Activated CD8-positive, alpha-beta memory T cell treated with anti-CD3 and anti-CD28 coated beads for 4 hours (primary cell): ENCODE measurements around the gene MIF.
"Not testable (repeated sequence)": the region's sequence is repeated elsewhere in the genome, so short reads cannot be mapped to it uniquely, and the experiment has no call there.

Experiments used
- DNase-seq, 2 donors: peaks; one replicate each; pipeline ENCODE4 v3.0.0-alpha.2; 2020; ENCODE audit warnings: low read depth in 2 of 2

Gene MIF

GRCh38 chr22:23903328-23903971, 9.3 kb downstream of the MIF start:
- no peak for DNase-seq

GRCh38 chr22:23904573-23905254, 10.5 kb downstream of the MIF start:
- no peak for DNase-seq

GRCh38 chr22:23906641-23907040, 12.5 kb downstream of the MIF start:
- DNase-seq = no peak

GRCh38 chr22:23907423-23907822, 13.2 kb downstream of the MIF start:
- not testable (repeated sequence) for DNase-seq

GRCh38 chr22:23908587-23909205, 14.5 kb downstream of the MIF start:
- no peak for DNase-seq

- no peak for DNase-seq
Measured at GRCh38 chr22:23909296-23909898, 15.2 kb downstream of the MIF start.

- DNase-seq = no peak
Measured at GRCh38 chr22:23910496-23911190, 16.5 kb downstream of the MIF start.

- DNase-seq = no peak
Measured at GRCh38 chr22:23911318-23911980, 17.3 kb downstream of the MIF start.

GRCh38 chr22:23912293-23912903, 18.2 kb downstream of the MIF start:
- DNase-seq = no peak

- no peak for DNase-seq
Measured at GRCh38 chr22:23913306-23913660, 19.1 kb downstream of the MIF start.

GRCh38 chr22:23913661-23914353, 19.6 kb downstream of the MIF start:
- peak; percentile 98 for DNase-seq

- no peak for DNase-seq
Measured at GRCh38 chr22:23915290-23915689, 21.1 kb downstream of the MIF start.

GRCh38 chr22:23920267-23920611, 26.1 kb downstream of the MIF start:
- DNase-seq = not testable (repeated sequence)

- not testable (repeated sequence) for DNase-seq
Measured at GRCh38 chr22:23921586-23922201, 27.5 kb downstream of the MIF start.

- no peak for DNase-seq
Measured at GRCh38 chr22:23922921-23923320, 28.7 kb downstream of the MIF start.

GRCh38 chr22:23925020-23925606, 30.9 kb downstream of the MIF start:
- no peak for DNase-seq

- no peak for DNase-seq
Measured at GRCh38 chr22:23926561-23926960, 32.4 kb downstream of the MIF start.

- no peak for DNase-seq
Measured at GRCh38 chr22:23938328-23939016, 44.3 kb downstream of the MIF start.

GRCh38 chr22:23939017-23939357, 44.8 kb downstream of the MIF start:
- no peak for DNase-seq
